GM19467 (cell line): ENCODE data around the gene PGF.
"Not testable (repeated sequence)": the region's sequence is repeated elsewhere in the genome, so short reads cannot be mapped to it uniquely, and the experiment has no call there.

Experiments used
- ATAC-seq: cut with Tn5 transposase; IDR thresholded peaks from one replicate; pipeline ENCODE4 v1.9.1; 2021; ENCODE audit warnings: mild to moderate bottlenecking, moderate library complexity; ENCODE audit not compliant: unreplicated experiment

The PGF gene

DNA sequence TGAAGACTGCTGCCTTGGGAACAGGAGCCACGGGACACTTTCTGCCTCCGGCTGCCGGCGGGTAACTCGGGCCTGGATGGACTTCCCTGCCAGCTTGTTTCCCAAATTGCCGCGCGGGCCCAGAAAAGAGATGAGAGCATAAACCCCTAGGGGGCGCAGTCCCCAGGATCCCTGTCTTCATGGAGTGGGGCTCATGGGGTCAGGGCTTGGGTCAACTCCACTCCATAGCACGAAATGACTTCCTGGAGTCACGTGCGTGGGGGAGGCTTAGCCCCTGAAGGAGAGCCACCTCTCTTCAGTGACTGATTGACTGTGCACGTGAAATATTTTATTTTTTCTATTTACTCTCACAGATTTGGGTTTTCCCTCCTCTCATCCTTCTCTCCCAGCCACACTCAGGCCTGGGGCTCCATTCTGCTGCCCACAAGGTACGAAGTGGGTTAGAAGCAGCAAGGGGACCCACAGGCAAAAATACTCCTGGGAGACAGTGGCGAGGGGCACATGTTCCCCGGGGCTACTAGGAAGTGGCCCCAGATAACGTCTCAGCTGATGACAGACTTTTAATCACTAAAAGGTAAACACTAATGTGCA is 10.0 kb downstream of the PGF start:
- ATAC-seq, result no peak

DNA sequence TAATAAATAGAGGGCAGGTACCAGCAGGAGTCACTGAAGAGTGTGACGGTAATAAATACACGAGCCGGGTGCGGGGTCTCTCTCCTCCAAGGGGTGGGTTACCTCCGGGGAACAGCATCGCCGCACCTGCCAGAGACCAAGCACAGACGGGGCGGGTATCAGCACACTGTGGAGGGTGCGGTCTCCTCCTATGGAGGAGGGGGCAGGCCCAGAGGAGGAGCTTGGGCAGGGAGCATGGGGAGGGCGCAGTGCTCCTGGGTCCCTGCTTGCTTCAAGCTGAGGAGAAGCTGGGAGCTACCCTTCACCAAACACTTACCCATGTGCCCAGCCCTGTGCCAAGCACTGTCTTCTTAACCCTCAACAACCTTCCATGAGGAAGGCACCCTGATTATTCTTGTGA is 12.8 kb downstream of the PGF start:
- ATAC-seq, result no peak

GRCh38 chr14:74942181-74942580 is 13.2 kb downstream of the PGF start:
- ATAC-seq, result no peak

GRCh38 chr14:74941676-74942097 is 13.7 kb downstream of the PGF start:
- no peak for ATAC-seq

DNA sequence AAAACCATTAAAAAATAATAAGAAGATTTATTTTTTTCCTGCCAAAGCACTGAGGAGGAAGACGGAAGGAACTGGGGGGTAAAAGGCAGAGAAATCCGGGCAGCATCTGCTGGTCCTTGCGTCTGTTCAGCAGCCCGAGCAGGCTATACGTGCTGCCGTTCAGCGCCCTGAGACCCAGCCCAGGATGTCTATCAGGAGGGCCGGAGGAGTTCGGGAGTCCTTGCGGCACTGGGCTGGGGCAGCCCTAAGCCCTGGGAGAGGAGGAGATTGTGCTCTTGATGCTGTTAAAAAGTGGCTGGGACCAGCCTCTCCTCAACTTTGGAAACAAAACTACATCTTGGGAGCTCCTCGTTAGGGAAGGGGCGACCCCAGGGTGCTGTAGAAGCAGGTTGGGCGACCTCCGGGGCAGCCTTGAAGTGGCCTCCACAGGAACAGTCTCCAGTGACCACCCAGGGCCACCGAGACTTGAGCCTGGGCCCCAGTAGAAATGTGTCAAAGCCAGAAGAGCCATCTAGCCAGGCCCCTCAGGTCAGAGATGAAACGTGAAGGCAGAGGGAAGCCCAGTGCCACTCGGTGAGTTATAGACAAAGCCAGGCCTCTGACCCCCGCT is 14.3 kb downstream of the PGF start:
- ATAC-seq, result no peak

DNA sequence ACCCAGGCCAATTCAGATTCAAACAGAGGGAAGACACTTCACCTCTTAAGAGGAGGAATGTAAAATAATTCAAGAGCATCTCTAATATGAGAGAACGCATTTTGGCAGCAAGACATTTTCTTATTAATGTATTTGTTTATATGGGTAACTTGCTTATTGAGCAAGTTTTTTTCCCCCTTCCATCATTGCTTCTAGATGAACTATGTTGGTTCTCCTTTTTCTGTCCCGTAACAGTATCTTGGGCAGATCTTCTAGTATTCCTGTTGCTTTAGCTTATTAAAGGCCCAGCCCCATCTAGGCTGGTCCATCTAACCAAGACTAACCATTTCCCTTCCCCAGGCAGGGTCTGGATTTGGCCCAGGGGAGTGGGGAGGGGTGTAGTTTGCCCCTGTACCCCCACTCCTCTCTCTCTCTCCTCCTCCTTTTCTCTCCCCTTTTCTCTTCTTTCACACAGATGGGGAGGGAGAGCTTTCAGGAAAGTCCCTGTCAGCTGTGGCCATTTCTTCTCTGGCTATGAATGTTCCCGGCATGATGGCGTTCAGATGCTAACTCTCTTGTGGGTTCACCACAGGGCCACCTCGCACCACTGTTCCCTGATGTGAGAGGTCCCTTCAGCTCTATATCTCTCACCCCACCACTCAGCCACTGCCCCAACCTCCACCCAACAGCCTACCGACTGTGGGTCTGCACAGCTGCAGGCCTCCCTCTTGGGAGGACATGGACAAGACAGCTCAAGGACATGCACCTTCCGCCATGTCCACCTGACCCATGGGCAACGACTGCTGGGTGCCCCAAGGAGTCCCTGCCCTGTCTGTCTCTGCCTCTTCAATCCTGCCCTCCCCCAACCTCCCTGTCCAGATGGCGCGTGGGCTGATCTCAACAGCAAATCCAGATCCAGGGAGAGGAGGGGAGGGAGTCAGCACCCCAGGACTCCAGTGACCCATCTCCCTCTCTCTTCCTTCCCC is 16.6 kb downstream of the PGF start:
- no peak for ATAC-seq

GRCh38 chr14:74937171-74937570 is 18.2 kb downstream of the PGF start:
- ATAC-seq, result no peak

DNA sequence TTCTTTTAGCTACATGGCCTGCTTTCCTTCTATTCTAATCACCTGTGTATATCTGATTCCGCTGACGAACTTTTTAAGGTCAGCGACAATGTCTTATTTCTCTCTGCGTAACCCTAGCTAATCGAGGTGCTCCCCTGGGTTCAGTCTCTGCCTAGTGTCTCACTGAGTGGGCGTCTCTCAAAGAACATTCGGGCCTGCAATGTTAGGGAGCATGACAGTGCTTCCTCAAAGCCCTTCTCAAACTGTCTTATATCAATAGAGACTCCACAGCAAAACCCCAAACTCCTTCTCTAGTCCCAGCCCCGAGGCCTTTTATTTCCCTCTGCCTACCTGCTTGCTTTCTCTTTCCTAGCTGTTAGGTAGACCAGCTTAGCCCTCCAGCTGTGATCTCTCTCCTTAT is 18.7 kb downstream of the PGF start:
- no peak for ATAC-seq

GRCh38 chr14:74936151-74936550 is 19.2 kb downstream of the PGF start:
- ATAC-seq, result no peak

DNA sequence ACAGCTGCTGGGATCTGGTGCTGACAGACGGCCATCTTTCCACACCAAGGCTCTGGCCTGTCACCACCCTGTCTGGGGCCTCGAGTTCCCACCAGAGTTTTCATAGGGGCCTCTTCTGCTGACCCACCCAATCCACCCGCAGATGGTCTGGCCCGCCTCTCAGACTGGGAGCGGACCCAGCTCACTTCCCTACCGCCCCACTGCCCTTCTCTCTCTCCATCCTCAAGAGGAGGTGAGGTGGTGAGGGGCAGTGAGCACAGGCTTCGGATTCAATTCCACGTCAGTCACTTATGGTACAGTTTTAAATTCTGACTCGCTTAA is 20.1 kb downstream of the PGF start:
- no peak for ATAC-seq

GRCh38 chr14:74934476-74935359 is 20.7 kb downstream of the PGF start:
- no peak for ATAC-seq

- no peak for ATAC-seq
Measured at GRCh38 chr14:74934041-74934440, 21.4 kb downstream of the PGF start.

DNA sequence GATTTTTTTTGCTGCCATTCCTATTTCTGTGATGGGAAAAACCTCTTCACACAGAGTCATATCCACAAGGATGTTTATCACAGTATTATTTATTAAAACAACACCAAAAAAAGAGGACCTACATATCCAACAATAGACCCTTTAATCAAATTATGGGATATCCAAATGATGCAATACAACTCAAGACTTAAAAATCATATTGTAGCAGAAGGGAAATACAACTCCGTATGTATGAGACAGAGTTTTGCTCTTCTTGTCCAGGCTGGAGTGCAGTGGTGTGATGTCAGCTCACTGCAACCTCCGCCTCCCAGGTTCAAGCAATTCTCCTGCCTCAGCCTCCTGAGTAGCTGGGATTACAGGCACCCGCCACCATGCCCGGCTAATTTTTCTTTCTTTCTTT is 22.5 kb downstream of the PGF start:
- ATAC-seq, result not testable (repeated sequence)

- no peak for ATAC-seq
Measured at GRCh38 chr14:74932401-74932901, 22.9 kb downstream of the PGF start.

DNA sequence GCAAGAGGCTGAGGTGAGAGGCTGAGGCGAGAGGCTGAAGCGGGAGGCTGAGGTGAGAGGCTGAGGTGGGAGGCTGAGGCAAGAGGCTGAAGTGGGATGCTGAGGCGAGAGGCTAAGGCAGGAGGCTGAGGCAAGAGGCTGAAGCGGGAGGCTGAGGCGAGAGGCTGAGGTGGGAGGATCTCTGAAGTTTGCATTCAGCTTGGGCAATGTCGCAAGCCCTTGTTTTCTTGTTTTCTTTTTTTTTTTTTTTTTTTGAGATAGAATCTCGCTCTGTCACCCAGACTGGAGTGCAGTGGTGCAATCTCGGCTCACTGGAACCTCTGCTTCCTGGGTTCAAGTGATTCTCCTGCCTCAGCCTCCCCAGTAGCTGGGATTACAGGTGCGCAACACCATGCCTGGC is 23.7 kb downstream of the PGF start:
- not testable (repeated sequence) for ATAC-seq

- ATAC-seq, result no peak
Measured at GRCh38 chr14:74929242-74929641, 26.2 kb downstream of the PGF start.

- no peak for ATAC-seq
Measured at GRCh38 chr14:74927225-74927624, 28.2 kb downstream of the PGF start.

- no peak for ATAC-seq
Measured at GRCh38 chr14:74924061-74924460, 31.3 kb downstream of the PGF start.

DNA sequence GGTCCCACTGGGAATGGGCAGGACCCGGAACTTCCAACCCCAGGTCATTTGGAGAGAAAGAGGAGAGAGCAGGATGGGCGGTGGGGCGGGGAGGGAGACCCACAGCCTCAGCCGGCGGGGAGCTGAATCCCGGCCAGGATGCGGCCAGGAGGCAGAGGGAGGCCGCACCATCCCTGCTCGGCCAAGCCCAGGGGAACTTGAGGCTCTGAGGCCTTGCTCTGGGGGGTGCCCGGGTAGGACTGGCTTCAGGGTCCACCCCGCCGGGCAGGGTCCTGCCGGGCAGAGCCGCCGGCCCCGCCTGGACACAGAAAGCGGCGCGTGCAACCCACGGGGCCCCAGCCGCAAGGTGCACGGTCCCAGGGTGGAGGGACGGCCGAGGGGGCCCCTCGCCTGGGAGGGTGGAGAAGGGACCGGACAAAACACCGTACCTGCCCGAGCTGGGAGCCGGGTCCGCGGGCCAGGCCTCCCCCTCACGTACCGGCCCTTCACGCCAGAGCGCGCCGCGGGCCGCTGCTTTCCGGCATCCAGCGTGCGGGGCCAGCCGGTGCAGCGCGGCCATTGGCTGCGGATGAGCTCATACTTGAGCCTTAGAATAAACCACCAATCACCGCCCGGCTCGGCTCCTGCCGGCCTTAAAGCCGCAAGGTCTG is 32.5 kb downstream of the PGF start, which contains the start of gene RPS6KL1:
Gene RPS6KL1 (minus strand): TSS at position 509 of the 650 bp plus-strand sequence. CDS start 1,719 bp downstream, outside the sequence.
- peak; percentile 89 for ATAC-seq
